ENCODE data around the gene PLCL2. TPM values are rescaled to one million over a fixed set of nuclear protein-coding genes. Genes with fewer than 3 reads are reported as not detected.

The PLCL2 gene
- total and polyA plus RNA-seq, 10 of the 15 experiments (the other 5 are each of a cell fraction or from before 2014, with no cell fraction given): 7.5 to 37.3 (median 21.7) TPM

- Histone ChIP-seq H4K20me1 (ENCODE audit: control insufficient read depth, insufficient read depth) (no peaks in the 10 kb centered on the region), H3K36me3 (ENCODE audit: control insufficient read depth in 2 of 2, insufficient read depth in 2 of 2, low read length in 1 of 2) (peaks cover 11 to 36% of the 10 kb centered on the region in 2 experiments), H3K4me2 (ENCODE audit: control insufficient read depth, insufficient read depth) (no peak overlapping the region), H3K27ac (ENCODE audit: control insufficient read depth, insufficient read depth) (no peak overlapping the region), H3K27me3 (replicated peaks in 1 of 2; ENCODE audit: control insufficient read depth in 2 of 2, insufficient read depth in 2 of 2, low read length in 1 of 2) (no peaks in the 10 kb centered on the region), H3K4me3 (no peak overlapping the region), H3K9me3 (replicated peaks; ENCODE audit: control insufficient read depth, insufficient read depth, low read length) (no peaks in the 10 kb centered on the region; the same call in 2 of the 3 replicates), H3K4me1 (ENCODE audit: control insufficient read depth, insufficient read depth, low read length) (peaks cover 6% of the 10 kb centered on the region), H2AFZ (ENCODE audit: control insufficient read depth, low read depth, low read length) (no peak overlapping the region), H3K9ac (ENCODE audit: control insufficient read depth, insufficient read depth, low read length) (no peak overlapping the region), H3K79me2 (ENCODE audit: control insufficient read depth, insufficient read depth, low read length) (peaks cover 1% of the 10 kb centered on the region)
- ATAC-seq (peak; percentile 76), FAIRE-seq (no peak), DNase-seq (ENCODE audit: low read depth, low spot score) (no peak)
- 11% methylated on average over 4 of the region's 4 CpGs for WGBS (ENCODE audit: insufficient coverage, insufficient replicate concordance, low lambda C conversion rate, missing lambda C conversion rate)
- SMC1A ChIA-PET (ENCODE audit: uncharacterized antibody, unreplicated experiment): interaction anchor here (0.6 to 1.6 kb wide), 2 partner anchors 45 to 110 kb away, joined by 3 read pairs; no protein-coding TSS in a partner anchor
- POLR2A ChIA-PET: interaction anchor here (1.2 kb wide), 1 partner anchor 9 kb away, joined by 4 read pairs; no protein-coding TSS in a partner anchor
- RAD21 ChIA-PET (ENCODE audit: unreplicated experiment): interaction anchor here (0.6 to 2.0 kb wide), 2 partner anchors 9 to 102 kb away, joined by 4 to 8 read pairs; no protein-coding TSS in a partner anchor
- intact Hi-C loops (cut with micrococcal nuclease; ENCODE audit: unreplicated experiment): no loop called here
- BruUV-seq (replicated peaks): no TSS peak
- CTCF ChIA-PET: interaction anchor here (0.9 kb wide), 1 partner anchor 9 kb away, joined by 6 read pairs; no protein-coding TSS in a partner anchor
- in situ Hi-C loops (cut with MboI): no loop called here
- TF ChIP-seq ZBTB33 (IDR thresholded peaks at IDR 0.05) (no peak), FOXK2 (IDR thresholded peaks at IDR 0.05) (no peak), TCF7 (IDR thresholded peaks at IDR 0.05; ENCODE audit: borderline replicate concordance) (peak; percentile 44; the same call in 1 of the 2 replicates), CREM (IDR thresholded peaks at IDR 0.05; ENCODE audit: low read depth) (peak; percentile 83), ATF7 (IDR thresholded peaks at IDR 0.05; ENCODE audit: low read depth) (no peak), MEF2B (IDR thresholded peaks at IDR 0.05; ENCODE audit: partially characterized antibody, poor library complexity, severe bottlenecking) (peak; percentile 48), NFIC (IDR thresholded peaks at IDR 0.05; ENCODE audit: low read depth, low read length) (peak; percentile 94), ZNF207 (IDR thresholded peaks at IDR 0.05; ENCODE audit: borderline replicate concordance) (no peak), MEF2A (IDR thresholded peaks at IDR 0.05; ENCODE audit: insufficient read depth, low read depth, low read length) (peak; percentile 97), RUNX3 (IDR thresholded peaks at IDR 0.05; ENCODE audit: low read length) (peak; percentile 78), BCL11A (IDR thresholded peaks at IDR 0.05; ENCODE audit: low read depth, low read length) (peak; percentile 89; the same call in 1 of the 2 replicates), YBX1 (IDR thresholded peaks at IDR 0.05) (no peak), SMAD5 (IDR thresholded peaks at IDR 0.05; ENCODE audit: low read depth) (no peak), ZNF592 (IDR thresholded peaks at IDR 0.05) (no peak), IRF4 (IDR thresholded peaks at IDR 0.05; ENCODE audit: low read depth, low read length) (peak; percentile 92; the same call in 1 of the 2 replicates), RAD21 (IDR thresholded peaks at IDR 0.05; ENCODE audit: insufficient read depth, low read depth, low read length) (peak; percentile 23; the same call in 1 of the 2 replicates), TCF12 (IDR thresholded peaks at IDR 0.05; ENCODE audit: low read depth, low read length) (peak; percentile 40; the same call in 1 of the 2 replicates), PML (IDR thresholded peaks at IDR 0.05; ENCODE audit: low read length) (0 out of 2 replicates have a peak, but pooled peaks have one; percentile 34), ZNF217 (IDR thresholded peaks at IDR 0.05) (no peak), ZSCAN29 (IDR thresholded peaks at IDR 0.05) (no peak), ASH2L (IDR thresholded peaks at IDR 0.05; ENCODE audit: borderline replicate concordance, low read depth) (no peak), GABPA (IDR thresholded peaks at IDR 0.05; ENCODE audit: low read depth) (peak; percentile 48; the same call in 1 of the 2 replicates)
Measured at GRCh38 chr3:17013571-17013970, 128.8 kb downstream of the PLCL2 start.

Data from GM12878 (cell line).